ENCODE data around the gene GSC2. TPM values are rescaled to one million over a fixed set of nuclear protein-coding genes. Genes with fewer than 3 reads are reported as not detected.

The GSC2 gene
- total RNA-seq, 1 donor from 2014 or later: not detected

GRCh38 chr22:19123936-19124335 is 26.2 kb downstream of the GSC2 start:
- H2AFZ ChIP-seq (replicated peaks): no peak overlapping the region
- no peak overlapping the region for H3K9ac ChIP-seq
- H3F3A ChIP-seq (ENCODE audit: low read depth): peaks cover 13% of the 10 kb centered on the region
- Mint-ChIP-seq H3K27me3 (ENCODE audit: insufficient read depth, low read depth) (peaks cover 4% of the 10 kb centered on the region), H3K4me1 (peaks cover 20% of the 10 kb centered on the region), H3K36me3 (no peaks in the 10 kb centered on the region), H3K9me3 (no peaks in the 10 kb centered on the region), H3K4me3 (peak overlapping the region; percentile 16), H3K27ac (no peak overlapping the region)
- no peak overlapping the region for H3K27ac ChIP-seq
- H3K79me2 ChIP-seq (ENCODE audit: low read depth): peaks cover 32% of the 10 kb centered on the region
- no peak overlapping the region for H3K4me3 ChIP-seq
- H3K4me2 ChIP-seq: no peak overlapping the region
- H3K27me3 ChIP-seq: no peaks in the 10 kb centered on the region
- H3K9me3 ChIP-seq (ENCODE audit: low read depth): no peaks in the 10 kb centered on the region
- H4K20me1 ChIP-seq (ENCODE audit: low read depth): peaks cover 28% of the 10 kb centered on the region
- H3K36me3 ChIP-seq: no peaks in the 10 kb centered on the region
- no peak for TF ChIP-seq EZH2phosphoT487 (IDR thresholded peaks at IDR 0.05)
- no peak for TF ChIP-seq EZH2 (IDR thresholded peaks at IDR 0.05)
- no peak for TF ChIP-seq CTCF (IDR thresholded peaks at IDR 0.05)
- peaks cover 7% of the 10 kb centered on the region for H3K4me1 ChIP-seq
- DNase-seq (ENCODE audit: low spot score): no peak

GRCh38 chr22:19122752-19123492 is 27.2 kb downstream of the GSC2 start:
- no peaks in the 10 kb centered on the region for H3K36me3 Mint-ChIP-seq
- DNase-seq (ENCODE audit: low spot score): no peak
- H3K4me1 ChIP-seq: peaks cover 7% of the 10 kb centered on the region
- H3F3A ChIP-seq (ENCODE audit: low read depth): peaks cover 13% of the 10 kb centered on the region
- peak overlapping the region; percentile 57 for H3K4me3 ChIP-seq
- H3K9me3 ChIP-seq (ENCODE audit: low read depth): no peaks in the 10 kb centered on the region
- H3K27me3 ChIP-seq: no peaks in the 10 kb centered on the region
- peaks cover 38% of the 10 kb centered on the region for H4K20me1 ChIP-seq (ENCODE audit: low read depth)
- TF ChIP-seq EZH2phosphoT487 (IDR thresholded peaks at IDR 0.05) (no peak), CTCF (IDR thresholded peaks at IDR 0.05) (no peak), EZH2 (IDR thresholded peaks at IDR 0.05) (no peak)
- peak overlapping the region; percentile 90 for H3K4me3 Mint-ChIP-seq
- no peak overlapping the region for H3K9ac ChIP-seq
- peaks cover 20% of the 10 kb centered on the region for H3K4me1 Mint-ChIP-seq
- H2AFZ ChIP-seq (replicated peaks): peak overlapping the region; percentile 81
- no peaks in the 10 kb centered on the region for H3K9me3 Mint-ChIP-seq
- peaks cover 42% of the 10 kb centered on the region for H3K79me2 ChIP-seq (ENCODE audit: low read depth)
- H3K27ac Mint-ChIP-seq: no peak overlapping the region
- no peak overlapping the region for H3K27ac ChIP-seq
- H3K36me3 ChIP-seq: no peaks in the 10 kb centered on the region
- peaks cover 3% of the 10 kb centered on the region for H3K27me3 Mint-ChIP-seq (ENCODE audit: insufficient read depth, low read depth)
- peak overlapping the region; percentile 76 for H3K4me2 ChIP-seq

GRCh38 chr22:19122143-19122751 is 27.8 kb downstream of the GSC2 start, which contains the start of gene DGCR2:
Gene DGCR2 (minus strand): TSS chr22:19122412. CDS start chr22:19122206, 206 bp downstream.
- H3K4me3 Mint-ChIP-seq: peak within 1 kb of the TSS; percentile 90
- H3K9ac ChIP-seq: peak within 1 kb of the TSS; percentile 82
- H4K20me1 ChIP-seq (ENCODE audit: low read depth): peaks cover 45% of the 10 kb centered on the region
- peaks cover 7% of the 10 kb centered on the region for H3K4me1 ChIP-seq
- no peaks in the 10 kb centered on the region for H3K9me3 ChIP-seq (ENCODE audit: low read depth)
- no peaks in the 10 kb centered on the region for H3K36me3 ChIP-seq
- H3K27ac Mint-ChIP-seq: peak within 1 kb of the TSS; percentile 16
- H3K4me3 ChIP-seq: peak within 1 kb of the TSS; percentile 95
- peak within 1 kb of the TSS; percentile 83 for H2AFZ ChIP-seq (replicated peaks)
- H3K36me3 Mint-ChIP-seq: no peaks in the 10 kb centered on the region
- peak within 1 kb of the TSS; percentile 91 for H3K4me2 ChIP-seq
- H3K27me3 ChIP-seq: no peaks in the 10 kb centered on the region
- DNase-seq (ENCODE audit: low spot score): peak; percentile 100
- TF ChIP-seq EZH2 (IDR thresholded peaks at IDR 0.05) (no peak), EZH2phosphoT487 (IDR thresholded peaks at IDR 0.05) (no peak), CTCF (IDR thresholded peaks at IDR 0.05) (no peak)
- peaks cover 3% of the 10 kb centered on the region for H3K27me3 Mint-ChIP-seq (ENCODE audit: insufficient read depth, low read depth)
- no peaks in the 10 kb centered on the region for H3K9me3 Mint-ChIP-seq
- H3F3A ChIP-seq (ENCODE audit: low read depth): peaks cover 13% of the 10 kb centered on the region
- peaks cover 20% of the 10 kb centered on the region for H3K4me1 Mint-ChIP-seq
- peaks cover 48% of the 10 kb centered on the region for H3K79me2 ChIP-seq (ENCODE audit: low read depth)
- peak within 1 kb of the TSS; percentile 91 for H3K27ac ChIP-seq

Measured in neural progenitor cell (in vitro differentiated cells).